NCI-H2171 treated with DMSO at 0.1 percent for 48 hours (cell line): ENCODE data around the gene FOXA3.
"Not testable (repeated sequence)": the region's sequence is repeated elsewhere in the genome, so short reads cannot be mapped to it uniquely, and the experiment has no call there.

Experiments
- DNase-seq: peaks from one replicate; lab custom pipeline; 2025; lab: John Stamatoyannopoulos, UW

FOXA3 gene

DNA sequence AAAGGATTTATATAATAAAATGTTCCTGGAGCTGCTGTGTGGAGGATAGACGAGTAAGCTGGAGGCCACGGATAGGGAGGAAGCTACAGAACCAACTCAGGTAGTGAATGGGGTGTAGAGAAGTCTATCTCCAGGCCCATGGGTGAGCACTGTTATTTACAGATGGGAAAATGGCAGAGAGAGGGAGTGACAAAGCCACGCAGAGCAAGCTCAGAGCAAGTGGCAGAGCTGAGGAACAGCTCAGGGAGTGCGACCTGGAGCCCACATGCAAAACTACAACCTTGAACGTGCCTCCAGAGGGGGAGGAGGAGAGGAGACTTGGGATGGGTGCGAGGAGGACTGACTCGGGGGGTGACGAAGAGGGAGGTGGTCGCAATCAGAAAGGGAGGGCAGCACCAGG, 35.6 kb upstream of the FOXA3 start:
- no peak for DNase-seq

DNA sequence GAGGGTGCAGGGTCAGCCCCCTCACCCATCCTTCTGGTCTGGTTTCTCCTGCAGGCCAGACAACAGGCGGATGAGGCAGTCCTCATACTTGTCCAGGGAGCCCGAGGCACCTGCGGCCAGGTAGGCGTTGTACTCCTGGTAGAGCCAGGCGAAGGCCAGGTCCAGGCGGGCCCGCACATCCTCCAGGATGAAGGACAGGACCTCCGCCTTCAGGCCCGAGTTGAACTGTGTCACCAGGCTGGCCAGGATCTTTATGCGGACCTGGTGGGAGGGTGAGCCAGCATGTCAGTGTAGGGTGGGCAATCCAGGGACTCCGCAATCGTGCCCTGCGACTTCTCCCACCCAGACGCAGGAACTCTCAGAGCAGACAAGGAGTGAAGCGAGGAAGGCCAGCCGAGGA, 35.2 kb upstream of the FOXA3 start:
- no peak for DNase-seq

DNA sequence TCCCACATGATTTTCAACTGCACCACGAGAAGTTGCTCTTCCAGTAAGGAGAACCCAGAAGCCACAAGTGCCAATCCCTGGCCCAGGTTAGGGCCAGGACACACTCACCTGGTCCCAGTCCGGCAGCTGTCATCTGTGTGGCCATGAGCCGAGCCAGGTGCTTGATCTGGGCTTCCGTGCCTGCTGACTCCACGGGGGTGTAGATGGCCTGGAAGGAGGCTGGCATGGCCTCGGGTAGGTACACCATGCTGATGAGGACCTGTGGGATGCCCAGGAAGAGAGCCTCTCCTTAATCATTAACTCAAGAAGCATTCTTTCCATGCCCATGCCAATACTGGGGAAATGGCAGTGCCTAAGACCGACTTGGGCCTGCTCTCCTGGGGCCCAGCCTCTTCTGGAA, 29.2 kb upstream of the FOXA3 start:
- DNase-seq = no peak

DNA sequence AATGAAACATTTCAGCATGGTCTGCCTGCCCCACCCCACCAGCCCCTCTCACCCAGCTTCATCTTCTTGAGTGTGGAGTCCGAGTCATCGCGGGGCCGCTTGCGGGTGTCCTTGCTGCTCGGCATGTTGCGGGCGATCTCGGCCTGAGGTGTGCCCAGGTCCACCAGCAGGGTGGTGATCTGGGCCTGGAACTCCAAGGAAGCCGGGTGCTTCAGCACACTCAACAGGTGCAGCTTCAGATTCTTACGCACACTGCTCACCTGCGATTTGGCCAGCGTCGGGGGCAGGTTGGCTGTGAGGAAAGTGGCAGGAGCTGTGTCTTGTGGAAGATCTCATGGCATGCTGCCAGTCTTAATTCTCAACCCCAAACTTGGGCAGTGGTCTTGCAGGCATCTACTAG, 21.9 kb upstream of the FOXA3 start:
- no peak for DNase-seq

DNA sequence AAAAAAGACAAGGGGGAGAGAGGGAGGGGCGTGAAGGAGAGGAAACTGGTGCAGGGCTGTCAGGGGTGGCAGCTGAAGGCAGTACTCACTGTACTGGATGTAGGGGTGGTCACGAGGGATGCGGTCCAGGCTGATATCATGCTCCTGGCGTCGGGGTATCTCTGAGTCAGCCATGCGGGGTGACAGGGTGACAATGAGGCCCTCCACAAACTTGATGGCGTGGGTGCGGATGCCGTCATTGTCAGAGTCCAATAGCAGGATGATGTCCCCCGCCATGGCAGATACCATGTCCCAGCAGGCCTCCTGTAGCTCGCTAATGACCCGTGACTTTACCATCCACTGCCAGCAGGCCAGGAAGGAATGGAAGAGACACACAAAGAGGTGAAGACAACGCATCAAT, 16.5 kb upstream of the FOXA3 start:
- DNase-seq = no peak

DNA sequence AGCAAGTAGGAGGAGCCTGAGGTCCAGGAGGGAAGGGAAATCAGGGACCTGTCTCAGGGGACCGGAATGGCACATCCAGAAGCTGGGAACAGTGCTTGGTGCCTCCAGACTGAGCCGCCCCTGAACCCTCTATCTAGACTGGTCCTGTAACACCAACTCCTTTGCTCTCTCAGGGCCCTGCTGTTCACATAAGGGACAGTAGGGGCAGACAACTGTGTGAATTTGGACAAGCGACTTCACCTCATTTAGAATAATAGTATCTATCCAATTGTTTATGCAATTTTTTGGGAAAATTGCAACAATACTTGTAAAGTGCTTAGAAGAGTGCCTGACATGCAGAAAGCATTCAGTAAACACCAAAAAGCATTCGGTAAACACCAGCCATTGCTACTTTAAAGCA, 15.2 kb upstream of the FOXA3 start:
- DNase-seq = no peak

DNA sequence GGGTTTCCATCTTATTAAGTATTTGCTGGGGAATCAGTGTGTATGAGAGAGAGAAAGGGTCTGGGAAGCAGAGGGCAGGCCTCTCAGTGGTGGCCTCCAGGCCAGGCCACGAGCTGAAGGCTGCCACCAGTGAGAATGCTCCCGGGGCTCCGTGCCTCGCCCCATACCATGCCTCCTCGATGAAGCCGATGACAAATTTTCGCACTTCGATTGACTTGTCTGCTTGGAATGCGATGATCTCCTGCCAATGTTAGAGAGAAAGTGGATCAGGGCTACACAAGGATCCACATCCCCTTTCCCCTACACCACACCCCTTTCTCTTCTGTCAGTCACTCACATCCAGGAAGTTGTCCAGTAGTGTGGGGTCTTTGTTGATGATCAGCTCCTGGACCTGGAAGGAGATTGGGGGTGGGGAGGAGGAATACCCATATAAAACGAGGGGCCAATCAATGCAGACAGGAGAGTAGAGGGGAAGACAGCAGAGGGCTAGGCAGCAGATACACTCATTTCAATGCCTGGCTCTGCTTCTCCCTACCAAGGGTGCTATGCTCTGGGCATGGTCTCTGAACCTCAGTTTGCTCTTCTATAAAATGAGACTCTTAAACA, 11.9 kb upstream of the FOXA3 start:
- DNase-seq = no peak

DNA sequence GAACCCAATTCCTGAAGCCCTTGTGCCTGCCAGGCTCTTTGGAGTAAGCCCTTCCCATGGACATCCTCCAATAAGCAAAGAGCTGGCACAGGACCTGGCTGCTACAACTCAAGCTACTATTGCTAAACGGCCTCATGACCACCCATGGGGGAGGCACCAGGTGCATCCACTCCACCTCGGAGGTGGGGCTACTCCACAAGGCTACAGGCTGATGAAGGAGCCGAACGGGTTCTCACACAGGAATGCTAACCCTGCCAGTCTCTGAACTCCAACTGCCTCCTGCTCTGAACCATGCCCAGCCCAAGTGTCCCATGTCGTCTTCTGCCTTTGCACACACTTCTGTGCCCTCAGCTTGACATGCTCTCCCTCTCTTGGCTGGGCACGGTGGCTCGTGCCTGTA, 11.1 kb upstream of the FOXA3 start:
- no peak for DNase-seq

DNA sequence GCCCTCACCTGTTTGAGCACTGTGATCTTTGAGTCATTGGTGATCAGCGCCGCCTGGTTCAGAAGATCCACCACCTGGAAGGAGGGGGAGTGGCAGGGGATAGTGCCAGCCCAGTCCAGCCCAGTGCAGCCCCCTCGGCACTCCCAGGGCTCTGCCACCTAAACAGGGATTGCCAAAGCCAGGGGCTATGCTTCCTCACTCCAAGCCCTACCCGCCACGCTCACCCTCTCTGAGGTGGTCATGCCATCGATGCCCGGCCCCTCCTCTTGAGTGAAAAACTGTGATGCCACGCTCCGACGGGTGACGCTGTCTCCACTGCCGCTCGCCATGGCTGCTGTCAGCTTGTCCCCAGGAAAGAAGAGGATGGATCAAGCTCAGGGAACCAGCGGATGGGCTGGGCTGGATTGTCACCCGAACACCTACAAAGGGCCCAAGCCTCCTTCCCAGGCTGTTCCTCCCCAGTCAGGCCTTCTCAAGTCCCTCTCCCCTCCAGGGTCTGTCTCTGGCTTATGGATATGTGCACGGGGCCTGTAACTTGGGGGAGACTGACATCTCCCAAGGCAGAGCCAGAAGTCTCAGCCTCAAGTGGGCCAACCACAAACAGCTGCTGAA, 9.9 kb upstream of the FOXA3 start:
- DNase-seq = no peak

DNA sequence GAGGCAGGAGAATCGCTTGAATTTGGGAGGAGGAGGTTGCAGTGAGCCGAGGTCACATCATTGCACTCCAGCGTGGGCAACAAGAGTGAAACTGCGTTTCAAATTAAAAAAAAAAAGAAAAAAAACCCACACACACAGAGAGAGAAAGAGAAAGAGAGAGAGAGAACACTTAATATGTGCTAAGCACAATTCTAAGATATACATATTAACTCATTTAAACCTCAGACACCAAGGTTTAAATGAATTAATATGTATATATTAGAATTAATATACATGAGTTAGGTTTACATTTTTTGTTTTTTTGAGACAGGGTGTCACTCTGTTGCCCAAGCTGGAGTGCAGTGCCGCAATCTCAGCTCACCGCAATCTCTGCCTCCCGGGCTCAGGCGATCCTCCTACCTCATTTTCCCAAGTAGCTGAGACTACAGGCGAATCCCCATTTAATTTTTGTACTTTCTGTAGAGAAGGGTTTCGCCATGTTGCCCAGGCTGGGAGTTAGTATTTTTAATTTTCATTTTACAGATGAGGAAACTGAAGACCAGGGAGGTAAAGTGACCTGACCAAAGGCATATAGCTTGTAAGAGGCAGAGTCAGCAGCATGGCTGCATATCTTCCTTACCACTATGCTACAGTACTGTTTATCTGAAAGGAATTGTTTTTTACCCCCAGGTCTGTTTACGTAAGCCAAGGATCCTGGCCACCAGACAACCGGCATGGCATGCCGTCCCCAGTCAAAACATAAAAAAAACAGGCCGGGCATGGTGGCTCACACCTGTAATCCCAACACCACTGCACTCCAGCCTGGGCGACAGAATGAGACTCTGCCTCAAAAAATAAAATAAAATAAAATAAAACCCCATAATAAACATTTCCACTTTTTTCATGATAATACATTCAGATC, 3.5 kb upstream of the FOXA3 start:
- DNase-seq = no peak

DNA sequence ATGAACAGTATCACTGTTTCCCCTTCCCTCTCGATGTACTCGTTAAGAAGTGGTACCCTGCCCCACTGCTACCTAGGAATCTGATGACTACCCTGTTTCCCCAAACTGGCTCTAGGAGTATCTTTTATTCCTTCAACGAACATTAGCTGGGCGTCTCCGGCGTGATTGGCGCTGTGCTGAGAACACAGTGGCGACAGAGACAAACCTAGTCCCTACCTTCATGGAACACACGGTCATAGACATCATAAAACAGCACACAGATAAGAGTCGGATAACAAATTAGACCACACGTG, 1.9 kb upstream of the FOXA3 start:
- DNase-seq = no peak

DNA sequence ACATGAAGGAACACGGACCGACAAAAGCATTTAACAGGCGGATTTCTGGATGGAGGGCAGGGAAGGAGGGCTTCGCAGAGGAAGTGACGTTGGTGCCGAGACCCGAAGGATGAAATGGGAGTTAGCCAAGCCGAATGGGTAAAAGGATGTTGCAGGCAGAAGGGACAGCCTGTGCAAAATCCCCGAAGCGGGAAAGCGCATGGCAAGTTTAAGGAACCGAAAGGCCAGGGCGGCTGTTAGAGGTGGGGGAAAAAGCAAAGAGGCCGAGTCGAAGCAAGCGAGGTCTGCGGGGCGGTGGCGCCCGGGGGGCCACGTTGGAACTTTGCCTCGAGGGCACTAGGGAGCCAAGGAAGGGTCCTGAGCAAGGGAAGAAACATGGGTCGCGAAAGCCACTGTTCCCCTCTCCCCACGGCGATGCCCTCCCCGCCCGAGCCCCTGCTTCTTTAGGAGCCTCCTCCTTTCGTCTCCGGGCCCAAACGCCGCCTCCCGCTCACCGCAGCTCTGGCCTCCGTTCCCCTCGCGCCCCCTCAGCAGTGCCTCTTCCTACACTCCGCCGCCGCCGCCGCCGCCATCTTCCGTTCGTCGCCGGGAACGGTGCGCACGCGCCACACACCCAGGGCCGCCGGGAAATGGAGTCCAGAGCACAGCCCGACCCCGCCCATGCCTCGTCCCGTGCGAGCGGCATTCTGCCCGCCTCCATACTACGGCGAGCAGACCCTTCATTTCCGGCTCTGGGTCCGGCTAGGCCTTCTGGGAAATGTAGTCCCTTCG, 1.4 kb upstream of the FOXA3 start, which contains the start of gene SYMPK:
Gene SYMPK (minus strand): TSS at position 584 of the 771 bp plus-strand sequence. CDS start 8,652 bp downstream, outside the sequence.
- DNase-seq = peak; percentile 99

DNA sequence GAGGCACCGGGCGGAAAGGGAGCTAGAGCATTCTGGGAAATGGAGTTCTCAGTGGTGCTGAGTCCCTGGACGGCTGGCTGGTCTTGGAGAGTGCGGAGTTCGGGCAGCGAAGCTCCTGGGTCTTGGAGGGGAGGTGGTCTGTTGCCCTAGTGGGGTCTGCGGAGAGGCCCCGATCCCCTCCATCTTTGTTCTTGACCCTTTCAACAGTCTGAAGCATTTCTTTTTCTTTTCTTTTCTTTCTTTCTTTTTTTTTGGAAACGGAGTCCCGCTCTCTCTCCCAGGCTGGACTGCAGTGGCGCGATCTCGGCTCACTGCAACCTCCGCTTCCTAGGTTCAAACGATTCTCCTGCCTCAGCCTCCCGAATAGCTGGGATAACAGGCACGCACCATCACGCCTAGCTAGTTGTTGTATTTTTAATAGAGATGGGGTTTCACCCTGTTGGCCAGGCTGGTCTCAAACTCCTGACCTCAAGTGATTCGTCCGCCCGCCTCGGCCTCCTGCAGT, 739 bp upstream of the FOXA3 start:
- DNase-seq = no peak

DNA sequence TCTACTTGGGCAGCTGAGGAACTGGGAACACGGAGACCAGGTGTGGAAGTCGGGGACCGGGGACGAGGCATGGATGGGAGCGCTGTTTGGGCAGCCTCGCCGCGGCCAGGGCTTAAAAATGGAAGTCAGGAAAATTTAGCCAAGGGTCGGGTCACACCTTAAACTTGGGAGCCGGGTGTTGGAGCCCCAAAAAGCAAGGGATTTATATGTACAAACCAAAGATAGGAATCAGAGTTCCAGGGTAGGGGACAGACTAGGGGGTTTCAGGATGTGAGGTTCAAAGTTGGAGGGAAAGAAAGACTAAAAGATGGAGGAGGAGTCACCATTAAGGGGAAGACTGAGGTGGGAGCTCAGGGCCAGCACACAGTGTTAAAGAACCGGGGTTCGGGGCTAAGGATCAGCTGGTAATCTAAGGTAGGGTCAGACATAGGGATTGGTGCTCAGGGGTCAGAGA, 530 bp downstream of the FOXA3 start:
- no peak for DNase-seq

DNA sequence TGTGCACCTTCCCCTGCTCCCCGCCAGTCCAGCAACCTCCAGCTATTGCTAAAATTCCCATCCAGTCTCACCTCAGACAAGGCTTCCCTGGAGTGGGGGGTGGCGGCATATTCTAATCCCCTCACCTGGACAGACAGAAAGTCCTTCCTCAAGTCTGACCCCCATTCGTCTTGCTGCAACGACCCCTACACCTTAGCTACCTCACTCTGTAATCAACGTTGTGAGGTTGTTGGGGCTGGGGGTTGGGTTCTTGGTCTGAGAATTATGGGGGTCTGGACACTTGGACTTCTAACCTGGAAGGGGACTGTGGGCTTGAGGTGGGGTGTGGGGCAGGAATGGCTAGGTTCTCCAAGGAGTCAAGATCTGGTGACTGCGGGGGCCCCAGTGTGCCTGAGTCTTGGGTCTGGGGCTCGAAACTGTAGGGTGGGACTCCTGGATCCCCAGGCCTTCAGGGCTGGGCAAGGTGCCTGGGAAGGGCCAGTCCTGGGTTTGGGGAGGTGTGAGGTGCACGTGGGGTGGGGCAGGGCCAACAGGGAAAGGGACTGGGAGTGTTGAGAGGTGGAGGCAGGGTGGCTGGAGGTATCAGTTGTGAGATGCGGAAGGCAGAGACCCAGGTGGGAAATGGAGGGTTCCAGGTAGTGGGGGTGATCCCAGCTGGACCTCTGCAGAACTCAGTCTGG, 1.3 kb downstream of the FOXA3 start:
- no peak for DNase-seq

DNA sequence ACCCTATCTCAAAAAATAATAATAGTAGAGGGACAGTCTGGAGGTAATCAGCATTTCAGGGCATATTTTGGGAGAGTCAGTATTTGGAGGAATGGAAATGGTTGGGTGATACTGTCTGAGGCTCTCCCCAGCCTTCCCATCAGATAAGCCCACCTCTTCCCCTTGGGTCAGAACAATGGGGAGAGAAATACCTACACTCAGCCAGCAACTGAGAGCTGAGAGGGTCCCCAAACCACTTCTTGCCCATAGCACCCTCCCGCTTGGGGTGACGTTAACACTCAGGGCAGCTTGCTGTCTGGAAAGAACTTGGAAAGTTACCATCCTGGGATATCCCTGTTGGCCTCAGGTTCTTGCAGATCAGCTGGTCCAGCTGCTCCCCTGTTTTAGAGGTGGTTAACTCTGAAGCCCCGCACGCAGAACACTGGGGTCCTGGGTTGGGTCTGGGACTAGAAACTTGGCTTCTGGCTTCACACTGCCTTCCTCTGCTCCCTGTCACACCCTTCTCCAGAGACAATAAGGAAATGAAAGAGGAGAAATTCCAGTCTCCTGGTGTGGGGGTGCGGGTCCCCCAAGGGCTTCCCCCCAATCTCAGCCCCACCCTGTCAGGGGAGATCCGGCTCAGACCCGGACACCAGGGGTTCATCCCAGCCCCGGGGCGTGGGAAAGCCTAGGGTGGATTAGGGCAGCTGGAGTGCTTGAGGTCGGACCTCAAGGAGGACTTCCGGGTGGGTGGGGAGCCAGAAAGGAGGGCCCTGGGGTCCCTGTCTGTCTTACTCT, 2.5 kb downstream of the FOXA3 start:
- no peak for DNase-seq

DNA sequence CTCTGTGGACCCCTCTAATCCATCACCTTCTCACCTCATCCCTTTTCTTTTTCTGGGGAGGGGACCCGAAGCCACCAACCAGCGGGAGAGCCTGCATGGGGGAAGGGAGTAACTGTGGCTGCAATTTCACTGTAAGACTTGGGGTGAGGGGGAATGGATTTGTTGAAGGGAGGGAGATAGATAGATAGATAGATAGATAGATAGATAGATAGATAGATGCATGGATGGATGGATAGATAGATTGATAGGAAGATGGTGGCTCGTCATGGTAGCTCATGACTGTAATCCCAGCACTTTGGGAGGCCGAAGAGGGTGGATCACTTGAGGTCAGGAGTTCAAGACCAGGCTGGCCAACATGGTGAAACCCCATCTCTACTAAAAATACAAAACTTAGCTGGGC, 3.1 kb downstream of the FOXA3 start:
- DNase-seq = not testable (repeated sequence)

DNA sequence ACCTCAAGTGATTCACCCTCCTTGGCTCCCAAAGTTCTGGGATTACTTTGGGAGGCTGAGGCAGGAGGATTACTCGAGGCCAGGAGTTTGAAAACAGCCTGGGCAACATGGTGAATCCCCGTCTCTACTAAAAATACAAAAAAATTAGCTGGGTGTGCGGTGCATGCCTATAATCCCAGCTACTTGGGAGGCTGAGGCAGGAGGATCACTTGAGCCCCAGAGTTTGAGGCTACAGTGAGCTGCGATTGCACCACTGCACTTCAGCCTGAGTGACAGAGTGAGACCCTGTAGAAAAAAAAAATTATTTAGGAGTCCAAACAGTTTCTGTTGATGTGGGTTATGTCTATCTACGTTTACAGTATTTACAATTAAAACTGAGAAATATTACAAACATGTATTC, 6.7 kb downstream of the FOXA3 start:
- no peak for DNase-seq

DNA sequence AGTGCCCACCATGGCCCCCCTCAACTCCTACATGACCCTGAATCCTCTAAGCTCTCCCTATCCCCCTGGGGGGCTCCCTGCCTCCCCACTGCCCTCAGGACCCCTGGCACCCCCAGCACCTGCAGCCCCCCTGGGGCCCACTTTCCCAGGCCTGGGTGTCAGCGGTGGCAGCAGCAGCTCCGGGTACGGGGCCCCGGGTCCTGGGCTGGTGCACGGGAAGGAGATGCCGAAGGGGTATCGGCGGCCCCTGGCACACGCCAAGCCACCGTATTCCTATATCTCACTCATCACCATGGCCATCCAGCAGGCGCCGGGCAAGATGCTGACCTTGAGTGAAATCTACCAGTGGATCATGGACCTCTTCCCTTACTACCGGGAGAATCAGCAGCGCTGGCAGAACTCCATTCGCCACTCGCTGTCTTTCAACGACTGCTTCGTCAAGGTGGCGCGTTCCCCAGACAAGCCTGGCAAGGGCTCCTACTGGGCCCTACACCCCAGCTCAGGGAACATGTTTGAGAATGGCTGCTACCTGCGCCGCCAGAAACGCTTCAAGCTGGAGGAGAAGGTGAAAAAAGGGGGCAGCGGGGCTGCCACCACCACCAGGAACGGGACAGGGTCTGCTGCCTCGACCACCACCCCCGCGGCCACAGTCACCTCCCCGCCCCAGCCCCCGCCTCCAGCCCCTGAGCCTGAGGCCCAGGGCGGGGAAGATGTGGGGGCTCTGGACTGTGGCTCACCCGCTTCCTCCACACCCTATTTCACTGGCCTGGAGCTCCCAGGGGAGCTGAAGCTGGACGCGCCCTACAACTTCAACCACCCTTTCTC, 8.2 kb downstream of the FOXA3 start:
- DNase-seq = no peak

DNA sequence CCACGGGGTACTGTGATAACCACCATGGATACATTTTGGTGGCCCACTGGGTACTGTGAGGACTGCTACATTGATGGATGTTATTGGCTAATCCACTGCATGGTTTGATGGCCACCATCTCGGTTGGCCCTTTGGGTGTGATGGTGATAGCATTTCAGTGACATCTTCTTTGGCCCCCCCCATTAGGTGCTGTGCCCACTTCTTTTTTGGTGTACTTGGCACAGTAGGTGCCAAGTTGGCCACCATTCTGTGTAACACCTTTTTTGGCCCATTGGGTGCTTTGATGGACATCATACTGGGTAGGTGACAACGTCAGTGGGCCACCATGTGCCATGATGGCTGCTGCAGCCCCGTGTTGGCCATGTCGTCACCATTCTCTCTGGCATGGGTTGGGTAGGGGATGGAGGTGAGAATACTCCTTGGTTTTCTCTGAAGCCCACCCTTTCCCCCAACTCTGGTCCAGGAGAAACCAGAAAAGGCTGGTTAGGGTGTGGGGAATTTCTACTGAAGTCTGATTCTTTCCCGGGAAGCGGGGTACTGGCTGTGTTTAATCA, 9.2 kb downstream of the FOXA3 start:
- DNase-seq = no peak
